ENCODE measurements around the gene R3HDM2.
A peak's percentile ranks its signal among the peaks of the same experiment; 100 is the strongest.

R3HDM2 gene

DNA sequence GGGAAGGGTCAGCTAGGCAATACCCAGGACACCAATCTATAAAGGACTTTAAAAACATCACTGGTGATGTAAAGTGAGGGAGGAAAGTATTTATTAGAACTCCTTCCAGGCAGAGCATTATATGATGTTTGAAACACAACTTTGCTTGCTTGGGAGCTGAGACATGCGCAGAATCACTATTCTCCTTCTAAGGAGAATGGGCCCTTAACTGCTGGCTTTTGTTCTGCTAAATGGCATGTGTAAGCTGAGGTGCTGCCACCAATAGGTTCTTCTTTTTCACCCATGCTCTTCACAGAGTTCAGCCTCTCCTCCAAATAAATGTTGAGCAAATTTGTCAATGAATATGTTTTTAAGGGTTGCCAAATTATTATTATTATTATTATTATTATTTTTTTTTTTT is 183.8 kb downstream of the R3HDM2 start:
- peak; percentile 86 for DNase-seq (ENCODE audit: low read depth, low spot score)
- TF ChIP-seq SUZ12 (IDR thresholded peaks at IDR 0.05; ENCODE audit: extremely low read depth, insufficient read depth, insufficient read length) = no peak
- H3K4me3 ChIP-seq (ENCODE audit: insufficient read length, low read depth) = no peak overlapping the region
- no peak overlapping the region for H3K9ac ChIP-seq (ENCODE audit: insufficient read length, low read depth)
- peaks cover 18% of the 10 kb centered on the region for H3K27me3 ChIP-seq (ENCODE audit: insufficient read depth, insufficient read length)
- H3K36me3 ChIP-seq (ENCODE audit: insufficient read depth, insufficient read length, low read length) = no peaks in the 10 kb centered on the region
- H3K4me1 ChIP-seq (ENCODE audit: insufficient read depth, insufficient read length) = peaks cover 12% of the 10 kb centered on the region
- H3K9me3 ChIP-seq (ENCODE audit: insufficient read depth, low read length) = no peaks in the 10 kb centered on the region; the same call in 1 of the 2 replicates

DNA sequence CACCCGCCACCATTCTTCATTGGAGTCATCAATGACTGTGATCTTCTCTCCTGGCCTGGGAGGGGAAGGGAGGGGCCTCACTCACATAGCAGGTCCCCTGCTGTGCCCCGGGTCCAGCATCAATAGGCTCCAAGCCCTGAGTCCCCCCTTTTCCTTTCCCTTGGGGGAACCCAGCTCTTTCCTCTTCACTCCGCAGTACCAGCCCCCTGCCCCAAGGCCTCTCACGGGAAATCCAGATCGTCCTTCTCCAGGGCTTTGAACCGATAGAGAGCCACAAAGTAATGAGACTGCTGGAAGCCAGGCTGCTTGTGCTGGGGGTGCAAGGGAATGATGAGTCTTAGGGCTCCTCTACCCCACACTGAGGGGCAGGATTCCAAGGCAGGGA is 186.5 kb downstream of the R3HDM2 start:
- H3K4me3 ChIP-seq (ENCODE audit: insufficient read length, low read depth) = no peak overlapping the region
- no peak overlapping the region for H3K9ac ChIP-seq (ENCODE audit: insufficient read length, low read depth)

DNA sequence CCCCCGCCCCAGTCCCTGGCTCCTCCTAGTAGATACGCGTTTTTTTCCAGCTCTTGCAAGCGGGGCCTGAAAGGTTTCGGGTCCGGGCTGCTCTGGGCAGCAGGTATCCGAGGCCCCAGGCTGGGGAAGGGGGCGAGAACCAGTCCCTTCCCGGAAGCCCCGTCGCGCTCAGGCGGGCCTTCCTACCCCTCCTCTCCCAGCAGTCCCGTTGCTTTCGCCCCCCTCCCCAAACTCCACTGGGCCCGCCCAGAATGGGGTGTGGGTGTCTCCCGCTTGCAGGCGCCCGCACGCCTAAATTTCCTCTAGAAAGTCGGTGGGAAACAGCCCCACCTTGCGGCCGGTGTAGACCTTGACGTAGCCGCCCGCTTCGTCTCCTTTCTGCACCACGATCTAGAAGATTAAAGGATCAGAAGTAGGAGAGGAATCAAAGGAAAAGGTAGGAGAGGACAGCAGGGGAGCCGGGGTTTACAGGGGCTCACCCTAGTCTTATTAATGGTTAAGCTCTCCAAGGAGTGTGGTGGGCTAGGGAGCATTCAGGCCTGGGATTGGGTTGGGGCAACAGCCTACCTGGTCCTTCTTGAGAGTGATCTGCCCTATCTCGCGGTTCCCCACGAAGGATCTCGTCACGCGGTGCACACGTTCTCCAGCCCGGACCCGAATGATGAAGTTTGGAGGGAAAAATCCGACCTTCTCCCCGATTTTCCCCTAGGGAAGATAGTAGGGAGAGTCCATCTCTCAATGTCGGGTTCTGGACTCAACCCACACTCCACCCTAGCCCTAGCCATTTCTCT is 187.1 kb downstream of the R3HDM2 start:
- no peaks in the 10 kb centered on the region for H3K36me3 ChIP-seq (ENCODE audit: insufficient read depth, insufficient read length, low read length)
- H3K4me3 ChIP-seq (ENCODE audit: insufficient read length, low read depth) = peak overlapping the region; percentile 48
- peaks cover 51% of the 10 kb centered on the region for H3K27me3 ChIP-seq (ENCODE audit: insufficient read depth, insufficient read length)
- H3K9ac ChIP-seq (ENCODE audit: insufficient read length, low read depth) = peak overlapping the region; percentile 76
- no peaks in the 10 kb centered on the region; the same call in 1 of the 2 replicates for H3K9me3 ChIP-seq (ENCODE audit: insufficient read depth, low read length)
- peaks cover 22% of the 10 kb centered on the region for H3K4me1 ChIP-seq (ENCODE audit: insufficient read depth, insufficient read length)
- DNase-seq (ENCODE audit: low read depth, low spot score) = peak; percentile 77
- TF ChIP-seq SUZ12 (IDR thresholded peaks at IDR 0.05; ENCODE audit: extremely low read depth, insufficient read depth, insufficient read length) = no peak

More for the DNA sequence above, 186.5 kb downstream of the R3HDM2 start:
- TF ChIP-seq ZNF274 (IDR thresholded peaks at IDR 0.05; ENCODE audit: low read depth, low read length) = no peak
- TF ChIP-seq SUZ12 (IDR thresholded peaks at IDR 0.05; ENCODE audit: extremely low read depth, insufficient read depth, insufficient read length) = no peak
- no peak for TF ChIP-seq YY1 (IDR thresholded peaks at IDR 0.05; ENCODE audit: insufficient read depth, insufficient read length)
- Histone ChIP-seq H3K4me1 (ENCODE audit: insufficient read depth, insufficient read length) (peaks cover 22% of the 10 kb centered on the region), H3K27me3 (ENCODE audit: insufficient read depth, insufficient read length) (peaks cover 45% of the 10 kb centered on the region), H3K9me3 (ENCODE audit: insufficient read depth, low read length) (no peaks in the 10 kb centered on the region; the same call in 1 of the 2 replicates), H3K36me3 (ENCODE audit: insufficient read depth, insufficient read length, low read length) (no peaks in the 10 kb centered on the region)
- no peak for DNase-seq (ENCODE audit: low read depth, low spot score)

DNA sequence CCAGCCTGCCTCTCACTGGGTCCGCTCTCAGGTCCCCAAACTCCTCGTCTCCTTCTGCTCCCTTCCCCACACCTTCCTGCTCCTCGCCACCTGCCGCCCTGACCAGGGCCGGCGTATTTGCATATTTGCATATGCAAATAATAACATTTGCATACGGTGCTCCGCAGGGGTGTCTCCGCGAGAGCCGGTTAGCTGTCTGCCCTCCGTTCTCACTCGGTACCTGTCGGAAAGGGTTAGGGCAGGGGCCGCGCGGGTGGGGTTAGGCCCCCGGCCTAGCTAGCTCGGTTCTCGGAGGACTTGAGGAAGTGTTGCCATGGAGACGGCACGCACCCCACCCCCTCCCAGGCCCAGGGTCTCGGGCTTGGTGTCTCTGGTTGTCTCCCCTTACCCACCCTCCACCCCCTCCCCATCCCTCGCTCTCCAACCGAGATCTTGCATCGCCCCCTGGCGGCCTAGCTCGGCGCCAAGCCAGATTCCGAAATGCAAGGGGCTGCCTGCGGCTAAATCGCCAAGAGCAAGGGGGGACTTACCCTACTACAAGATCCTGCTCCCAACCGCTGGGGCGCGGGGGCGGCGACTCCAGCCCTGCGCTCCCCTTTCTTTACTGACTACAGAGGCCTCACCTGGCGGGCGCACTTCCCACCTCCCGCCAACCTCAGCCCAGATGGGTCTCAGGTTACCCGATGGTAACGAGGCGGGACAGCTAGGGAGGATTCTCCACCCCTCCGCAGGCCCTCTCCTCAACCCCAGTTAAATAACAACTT is 188.0 kb downstream of the R3HDM2 start:
- DNase-seq (ENCODE audit: low read depth, low spot score) = peak; percentile 90
- Histone ChIP-seq H3K4me3 (ENCODE audit: insufficient read length, low read depth) (peak overlapping the region; percentile 48), H3K36me3 (ENCODE audit: insufficient read depth, insufficient read length, low read length) (no peaks in the 10 kb centered on the region), H3K9ac (ENCODE audit: insufficient read length, low read depth) (peak overlapping the region; percentile 76), H3K9me3 (ENCODE audit: insufficient read depth, low read length) (no peaks in the 10 kb centered on the region; the same call in 1 of the 2 replicates), H3K27me3 (ENCODE audit: insufficient read depth, insufficient read length) (peaks cover 59% of the 10 kb centered on the region), H3K4me1 (ENCODE audit: insufficient read depth, insufficient read length) (peaks cover 22% of the 10 kb centered on the region)
- no peak for TF ChIP-seq SUZ12 (IDR thresholded peaks at IDR 0.05; ENCODE audit: extremely low read depth, insufficient read depth, insufficient read length)
- TF ChIP-seq YY1 (IDR thresholded peaks at IDR 0.05; ENCODE audit: insufficient read depth, insufficient read length) = no peak
- TF ChIP-seq ZNF274 (IDR thresholded peaks at IDR 0.05; ENCODE audit: low read depth, low read length) = no peak

DNA sequence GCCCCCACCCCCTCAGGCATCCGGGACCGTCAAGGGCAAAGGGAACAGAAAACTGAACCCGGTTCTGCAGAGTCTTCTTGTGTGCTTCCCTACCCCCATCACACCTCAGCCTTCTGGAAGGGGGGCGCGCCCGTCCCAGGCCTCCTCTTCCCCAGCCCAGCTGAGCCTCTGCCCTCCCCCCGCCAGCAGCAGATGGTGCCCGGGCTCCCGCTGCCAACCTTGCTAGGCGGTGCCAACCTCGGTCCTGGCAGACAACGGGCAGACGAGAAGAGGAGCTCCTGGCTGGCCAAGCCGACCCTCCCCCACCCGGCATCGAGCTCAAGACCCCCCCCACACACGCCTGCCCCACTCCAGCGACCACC is 188.5 kb downstream of the R3HDM2 start:
- Histone ChIP-seq H3K4me3 (ENCODE audit: insufficient read length, low read depth) (no peak overlapping the region), H3K36me3 (ENCODE audit: insufficient read depth, insufficient read length, low read length) (no peaks in the 10 kb centered on the region), H3K9me3 (ENCODE audit: insufficient read depth, low read length) (no peaks in the 10 kb centered on the region; the same call in 1 of the 2 replicates), H3K4me1 (ENCODE audit: insufficient read depth, insufficient read length) (peaks cover 24% of the 10 kb centered on the region), H3K9ac (ENCODE audit: insufficient read length, low read depth) (no peak overlapping the region), H3K27me3 (ENCODE audit: insufficient read depth, insufficient read length) (peaks cover 65% of the 10 kb centered on the region)
- TF ChIP-seq SUZ12 (IDR thresholded peaks at IDR 0.05; ENCODE audit: extremely low read depth, insufficient read depth, insufficient read length) (no peak), YY1 (IDR thresholded peaks at IDR 0.05; ENCODE audit: insufficient read depth, insufficient read length) (no peak), ZNF274 (IDR thresholded peaks at IDR 0.05; ENCODE audit: low read depth, low read length) (no peak)
- DNase-seq (ENCODE audit: low read depth, low spot score) = no peak

DNA sequence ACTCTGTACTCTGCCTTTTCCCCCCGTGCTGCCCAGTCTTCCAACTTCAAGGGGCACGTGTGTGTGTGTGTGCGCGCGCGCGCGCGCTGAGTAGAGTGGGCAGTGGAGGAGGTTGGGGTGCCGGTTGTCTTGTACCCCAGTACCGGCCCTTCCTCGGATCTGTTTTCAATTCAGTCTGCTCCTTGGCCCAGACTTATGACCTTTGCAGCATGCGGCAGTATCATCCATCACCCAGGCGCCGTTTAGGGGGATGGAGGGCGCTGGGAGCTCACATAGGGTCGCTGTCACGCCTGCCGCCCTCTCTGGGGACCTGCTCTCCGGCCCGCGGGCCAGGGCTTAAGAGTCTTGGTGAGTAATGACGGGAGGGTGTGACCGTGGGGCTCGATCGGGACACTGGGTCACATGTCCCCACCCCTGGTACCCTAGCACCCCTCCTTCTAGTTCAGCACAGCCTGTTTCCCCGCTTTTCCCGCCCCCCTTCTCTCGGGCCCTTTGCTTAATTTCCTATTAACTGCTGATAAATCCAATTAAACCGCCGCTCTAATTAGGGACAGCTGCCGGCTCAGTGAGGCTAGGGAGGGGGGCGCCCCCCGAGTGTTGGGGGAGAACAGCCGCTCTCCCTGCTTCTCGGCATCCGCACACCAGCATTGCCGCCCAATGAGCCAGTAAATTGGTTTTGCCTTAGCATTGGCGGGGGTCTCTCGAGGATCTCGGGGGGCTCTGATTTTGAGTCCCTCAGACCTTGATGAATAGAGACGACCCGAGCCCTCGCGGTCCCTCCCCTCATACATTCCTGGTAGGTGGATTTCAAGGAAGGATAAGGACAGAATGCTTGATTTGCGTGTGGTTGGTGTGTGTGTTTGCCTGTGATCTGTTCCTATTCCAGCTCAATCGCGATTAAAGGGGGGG is 189.2 kb downstream of the R3HDM2 start:
- no peak for TF ChIP-seq YY1 (IDR thresholded peaks at IDR 0.05; ENCODE audit: insufficient read depth, insufficient read length)
- no peak for TF ChIP-seq ZNF274 (IDR thresholded peaks at IDR 0.05; ENCODE audit: low read depth, low read length)
- no peak for TF ChIP-seq SUZ12 (IDR thresholded peaks at IDR 0.05; ENCODE audit: extremely low read depth, insufficient read depth, insufficient read length)
- no peaks in the 10 kb centered on the region; the same call in 1 of the 2 replicates for H3K9me3 ChIP-seq (ENCODE audit: insufficient read depth, low read length)
- H3K36me3 ChIP-seq (ENCODE audit: insufficient read depth, insufficient read length, low read length) = no peaks in the 10 kb centered on the region
- H3K4me3 ChIP-seq (ENCODE audit: insufficient read length, low read depth) = no peak overlapping the region
- peaks cover 68% of the 10 kb centered on the region for H3K27me3 ChIP-seq (ENCODE audit: insufficient read depth, insufficient read length)
- peaks cover 24% of the 10 kb centered on the region for H3K4me1 ChIP-seq (ENCODE audit: insufficient read depth, insufficient read length)
- H3K9ac ChIP-seq (ENCODE audit: insufficient read length, low read depth) = peak overlapping the region; percentile 9
- DNase-seq (ENCODE audit: low read depth, low spot score) = no peak
